DMS 273 (cell line): Measurements from ENCODE around the gene JAKMIP1.
A peak's percentile ranks its signal among the peaks of the same experiment; 100 is the strongest.
"Not testable (repeated sequence)": the region's sequence is repeated elsewhere in the genome, so short reads cannot be mapped to it uniquely, and the experiment has no call there.

ENCODE experiments used
- DNase-seq: peaks from one replicate; lab custom pipeline; 2025; ENCODE audit not compliant: unreplicated experiment; lab: John Stamatoyannopoulos, UW

JAKMIP1 gene

DNA sequence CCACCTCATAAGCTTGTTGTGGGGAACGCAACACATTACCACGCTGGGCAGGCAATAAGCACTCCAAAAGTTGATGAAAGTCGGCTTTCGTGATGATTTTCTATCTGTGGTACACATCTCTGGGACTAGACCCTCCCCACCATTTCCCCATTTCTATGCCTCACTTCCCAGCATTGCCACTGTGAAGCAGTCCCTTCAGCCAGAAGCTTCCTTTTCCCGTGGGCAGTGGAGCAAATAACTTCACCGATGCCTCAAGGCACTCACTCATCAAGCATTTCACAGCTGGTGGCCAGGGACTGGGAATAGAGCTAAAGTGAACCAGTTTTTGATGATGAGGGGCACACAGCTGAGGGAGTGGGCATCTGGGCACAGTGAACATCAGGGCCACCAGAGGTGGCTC lies 201.0 kb downstream of the JAKMIP1 start:
- no peak for DNase-seq

- DNase-seq: peak; percentile 75
These were observed 201.9 kb downstream of the JAKMIP1 start for GRCh38 chr4:5998333-5998936.

DNA sequence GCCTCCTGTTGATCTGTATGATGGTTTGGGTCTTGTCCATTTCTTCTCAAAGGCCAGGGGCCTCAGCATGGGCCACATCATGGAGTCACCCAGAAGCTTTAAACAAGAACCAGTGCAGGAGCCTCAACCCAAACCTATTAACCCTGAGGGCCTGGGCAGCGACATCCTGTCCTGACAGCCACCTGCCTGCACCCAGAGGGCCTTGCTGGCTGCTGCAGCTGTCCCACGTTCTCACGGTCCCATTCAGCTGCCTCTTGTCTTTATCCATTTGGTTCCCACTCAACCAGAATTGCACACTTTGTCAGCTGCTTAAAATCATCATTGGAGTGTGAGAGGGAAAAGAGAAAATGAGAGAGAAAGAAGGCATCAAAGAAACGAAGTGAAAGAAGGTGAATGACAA lies 203.7 kb downstream of the JAKMIP1 start:
- DNase-seq: no peak

- DNase-seq: no peak
These were observed 204.3 kb downstream of the JAKMIP1 start for GRCh38 chr4:5995901-5996623.

- no peak for DNase-seq
These were observed 206.2 kb downstream of the JAKMIP1 start for GRCh38 chr4:5993876-5994811.

GRCh38 chr4:5993346-5993745 lies 207.0 kb downstream of the JAKMIP1 start:
- DNase-seq: not testable (repeated sequence)

DNA sequence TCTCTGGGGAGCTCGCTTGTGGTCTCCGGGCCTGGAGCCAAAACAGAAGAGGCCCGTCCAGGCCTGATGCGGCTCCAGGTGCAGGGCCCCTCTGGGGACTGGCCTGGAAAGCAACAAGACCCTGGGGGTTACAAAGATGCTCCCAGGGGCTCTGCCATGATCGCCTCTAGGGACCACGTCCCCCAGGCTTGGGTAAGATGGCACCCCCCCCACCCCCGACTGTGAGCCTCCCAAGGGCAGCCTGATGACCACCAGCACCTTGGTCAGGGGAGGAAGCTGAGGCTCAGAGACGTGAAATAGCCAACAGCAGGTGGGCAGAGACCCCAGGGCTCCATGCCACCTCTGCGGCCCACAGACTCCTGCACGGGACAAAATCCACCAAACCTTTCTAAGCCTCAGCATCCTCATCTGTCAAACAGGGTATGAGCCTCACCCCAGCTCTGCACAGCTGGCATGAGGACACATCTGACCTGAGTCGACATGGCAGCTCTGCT lies 207.5 kb downstream of the JAKMIP1 start:
- DNase-seq: no peak

DNA sequence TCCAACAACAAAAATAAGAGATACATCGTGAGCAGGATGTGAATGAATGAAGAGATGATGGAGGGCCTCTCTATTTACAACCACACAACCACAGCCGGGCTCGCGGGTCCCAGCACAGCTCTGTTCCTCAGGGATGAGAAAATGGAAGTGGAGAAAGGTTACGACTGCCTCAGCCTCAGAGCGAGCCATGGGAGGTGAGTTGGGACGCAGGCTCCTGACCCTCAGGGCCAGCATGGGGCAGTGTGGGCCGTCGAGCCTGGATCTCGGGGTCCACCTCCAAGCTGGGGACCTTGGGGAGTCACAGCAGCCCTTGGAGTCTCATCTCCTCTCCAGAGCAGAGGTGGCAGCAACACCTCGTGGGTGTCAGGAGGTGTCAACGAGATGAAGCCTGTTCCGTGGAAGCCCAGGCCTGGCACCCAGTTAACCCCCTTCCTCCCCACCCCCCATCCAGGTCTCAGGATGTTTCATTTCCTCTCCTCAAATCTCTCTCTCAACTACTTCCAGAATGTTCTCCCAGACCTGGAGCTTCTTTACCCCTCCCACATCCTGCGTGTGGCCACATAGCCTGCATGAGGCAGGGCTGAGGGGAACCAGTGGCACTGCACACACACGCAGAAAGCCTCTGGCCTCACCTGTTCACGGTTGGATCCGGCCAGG lies 208.1 kb downstream of the JAKMIP1 start:
- no peak for DNase-seq

- no peak for DNase-seq
These were observed 208.9 kb downstream of the JAKMIP1 start for GRCh38 chr4:5991405-5991804.

DNA sequence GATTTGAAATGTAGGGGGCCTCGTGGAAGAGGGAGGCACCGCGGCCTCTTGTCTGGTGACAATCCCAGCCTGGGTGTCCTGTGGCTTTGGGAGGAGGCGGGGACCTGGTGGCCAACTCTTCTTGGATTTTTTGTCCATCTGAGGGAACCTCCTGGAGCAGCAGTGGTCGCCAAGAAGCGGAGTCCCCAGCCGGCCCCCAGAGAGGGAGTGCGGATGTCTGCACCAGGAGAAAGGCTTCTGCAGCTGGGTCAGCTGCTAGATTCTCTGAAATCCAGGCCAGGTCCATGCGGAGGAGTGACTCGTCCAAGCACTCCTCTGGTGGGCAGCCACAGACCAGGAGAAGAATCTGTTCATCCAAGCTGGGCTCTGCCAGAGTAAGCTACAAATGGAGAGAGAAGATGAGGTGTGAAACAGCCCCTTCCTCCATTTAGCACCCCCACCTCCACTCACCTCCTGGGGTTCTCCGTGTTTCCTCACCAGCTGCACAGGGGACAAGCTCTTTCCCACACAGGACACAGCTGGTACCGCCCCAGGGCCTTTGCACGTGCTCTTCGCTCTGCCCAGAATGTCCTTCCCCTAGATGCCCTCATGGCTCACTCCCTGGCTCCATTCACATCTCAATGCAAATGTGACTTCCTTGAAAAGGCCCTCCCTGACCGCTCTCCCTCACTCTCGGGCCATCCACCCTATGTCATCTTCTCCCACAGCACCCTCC lies 209.7 kb downstream of the JAKMIP1 start:
- no peak for DNase-seq

DNA sequence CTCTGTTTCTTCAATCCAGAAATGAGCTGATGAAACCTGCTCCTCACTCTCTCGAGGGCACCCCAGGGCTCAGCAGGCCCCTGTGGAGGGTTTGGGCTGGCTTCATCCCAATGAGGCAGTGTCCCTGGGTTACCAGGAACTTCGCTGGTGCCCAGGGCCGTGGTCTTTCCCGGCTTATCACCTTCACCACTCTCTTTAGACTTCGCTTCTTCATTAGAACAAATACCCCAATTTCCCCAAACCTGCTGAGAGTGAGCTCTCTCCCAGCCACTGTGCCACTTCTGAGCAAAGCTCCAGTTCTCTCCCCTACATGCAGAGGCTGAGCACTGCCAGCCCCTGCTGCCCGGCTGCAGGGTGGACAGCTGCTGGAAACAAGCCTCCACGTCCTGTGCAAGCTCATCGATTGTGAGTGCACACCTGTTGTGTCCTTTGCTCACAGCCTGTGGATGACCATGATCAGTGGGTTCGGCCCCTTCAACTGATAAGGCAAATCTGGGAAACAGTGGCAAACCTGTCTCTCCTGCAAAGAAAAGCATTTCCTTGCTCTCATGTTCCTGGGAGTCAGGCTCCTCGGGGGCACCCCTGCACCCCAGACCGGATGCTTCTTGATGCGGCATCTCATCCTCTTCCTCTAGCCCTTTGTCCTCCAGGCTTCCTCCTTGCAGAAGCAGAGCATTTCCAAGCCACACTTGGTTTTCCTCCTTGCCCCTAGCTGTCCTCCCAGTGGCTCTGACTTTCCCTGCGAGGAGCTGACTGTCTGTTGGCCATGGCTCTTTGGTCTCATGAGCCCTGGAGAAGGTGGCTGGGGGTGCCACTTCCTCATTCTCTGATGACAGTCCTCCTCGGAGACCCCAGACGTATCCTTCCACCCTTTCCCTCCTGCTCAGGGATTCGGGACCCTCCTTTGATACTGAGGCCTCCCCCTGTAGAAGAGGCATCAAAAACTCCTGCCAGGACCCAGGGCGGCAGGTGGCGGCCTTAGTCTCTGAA lies 210.8 kb downstream of the JAKMIP1 start:
- no peak for DNase-seq

DNA sequence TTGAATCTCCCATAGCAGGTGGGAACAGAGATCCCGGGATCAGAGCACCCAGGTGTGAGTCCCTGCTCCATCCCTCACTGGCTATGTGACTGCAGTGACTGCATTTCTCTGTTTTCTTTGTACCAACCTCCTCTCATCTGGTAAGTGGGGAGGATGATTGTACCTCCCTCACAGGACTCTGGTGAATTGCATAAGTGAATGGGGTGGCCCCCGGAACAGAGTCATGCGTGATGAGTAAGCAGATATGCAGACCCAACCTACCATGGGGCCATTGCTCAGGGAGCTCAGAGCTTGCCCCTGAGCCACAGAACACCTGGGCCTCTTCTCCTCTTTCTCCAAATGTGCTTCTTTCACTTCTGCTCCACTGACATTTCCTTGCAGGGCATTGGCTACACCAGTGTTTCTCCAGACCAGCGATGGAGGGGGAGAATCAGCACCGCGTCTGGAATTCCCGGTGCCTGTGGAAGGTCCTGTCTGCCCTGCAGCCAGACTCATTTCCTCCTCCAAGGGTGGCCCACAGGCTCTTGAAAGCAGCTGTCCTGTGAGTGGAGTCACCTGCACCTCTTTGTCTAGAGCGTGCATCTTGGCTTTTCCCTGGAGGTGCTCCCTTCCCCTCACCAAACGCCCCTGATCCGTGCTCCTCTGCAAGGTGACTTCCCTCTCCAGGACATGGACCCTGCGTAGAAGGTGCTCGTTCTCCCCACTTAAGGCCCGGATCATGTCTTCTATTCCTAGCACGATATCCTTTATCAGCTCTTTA lies 212.1 kb downstream of the JAKMIP1 start:
- DNase-seq: no peak

DNA sequence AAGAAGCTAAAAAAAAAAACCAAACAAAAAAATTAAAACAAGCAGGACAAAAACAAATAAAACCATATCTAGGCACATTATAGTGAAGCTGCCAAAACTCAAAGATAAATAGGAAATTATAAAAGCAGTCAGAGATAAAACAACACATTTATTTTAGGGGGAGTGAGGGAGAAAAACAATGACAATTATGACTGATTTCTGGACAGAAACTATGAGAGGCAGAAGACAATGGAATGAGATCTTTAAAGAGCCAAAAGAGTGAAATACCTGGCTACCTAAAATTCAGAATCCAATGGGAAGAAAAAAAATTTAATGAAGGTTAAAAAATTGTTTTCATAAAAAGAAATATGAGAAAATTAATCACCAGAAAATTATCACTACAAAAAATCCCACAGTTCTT lies 215.5 kb downstream of the JAKMIP1 start:
- DNase-seq: no peak

DNA sequence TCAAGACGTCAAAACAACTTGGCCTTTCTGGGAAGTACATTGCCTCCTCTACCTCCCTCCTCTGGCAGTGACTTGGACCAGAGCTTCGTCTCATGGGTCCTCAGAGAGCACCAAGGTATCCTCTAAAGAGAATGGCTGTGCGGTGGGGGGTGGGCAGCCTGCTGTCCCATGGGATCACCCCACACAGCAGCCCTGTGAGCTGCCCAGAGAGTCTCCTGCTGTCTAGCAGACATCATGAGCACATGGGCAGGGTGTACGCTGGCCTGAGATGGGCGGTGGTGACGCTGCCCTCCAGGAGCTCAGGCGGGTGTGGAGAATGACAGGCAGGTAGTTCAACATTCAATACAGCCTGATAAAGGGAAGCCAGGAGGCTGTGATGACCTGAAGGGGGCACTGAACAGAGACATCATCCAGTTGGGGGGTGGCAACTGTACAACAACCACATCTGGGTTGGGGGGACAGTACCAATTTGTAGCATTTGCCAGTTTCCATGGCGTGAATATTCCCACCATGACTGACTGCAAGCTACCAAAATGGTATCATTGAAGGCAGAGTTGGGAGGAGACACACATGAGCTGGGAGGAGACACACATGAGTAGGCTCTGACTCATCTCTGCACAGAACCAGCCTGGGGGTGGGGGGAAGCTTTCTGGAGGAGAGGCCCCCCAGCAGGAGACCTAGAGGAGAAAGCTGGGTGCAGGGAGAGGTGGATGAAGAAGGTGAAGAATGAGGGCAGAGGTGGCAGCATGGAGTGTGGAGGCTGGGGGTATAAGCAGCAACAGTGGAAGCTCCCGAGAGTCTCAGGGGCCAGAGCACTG lies 218.0 kb downstream of the JAKMIP1 start:
- no peak for DNase-seq

DNA sequence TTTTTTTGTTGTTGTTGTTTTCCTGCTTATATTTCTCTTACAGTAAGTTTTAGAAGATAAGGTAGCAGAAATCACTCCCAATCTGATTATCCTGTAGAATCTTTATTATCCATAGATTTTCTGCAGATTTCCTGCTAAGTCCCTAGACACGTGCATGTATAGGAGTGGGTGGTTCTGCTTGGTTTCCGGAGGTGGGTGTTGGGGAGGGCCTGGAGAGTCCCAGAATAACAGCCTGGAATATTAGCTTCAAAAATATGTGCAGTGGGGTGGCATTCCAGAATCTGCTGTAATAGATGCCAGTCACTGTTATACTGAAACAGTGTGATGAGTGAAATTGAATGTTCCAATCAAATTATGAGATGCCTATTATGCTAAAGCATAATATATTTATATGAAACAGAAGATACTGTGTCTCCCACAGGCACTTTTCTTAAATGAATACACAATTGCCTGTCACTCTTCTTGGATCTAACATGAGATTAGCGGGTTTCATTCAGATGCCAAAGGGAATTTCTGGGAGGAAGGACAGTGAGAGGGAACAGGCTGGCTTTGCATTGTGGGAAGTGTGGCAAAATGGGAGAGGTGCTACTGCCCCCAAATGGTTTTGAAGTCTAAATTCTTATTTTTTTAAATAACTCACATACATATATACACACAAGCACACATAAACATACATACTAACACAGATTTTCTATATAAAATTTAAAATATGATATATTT lies 219.8 kb downstream of the JAKMIP1 start:
- peak; percentile 29 for DNase-seq

DNA sequence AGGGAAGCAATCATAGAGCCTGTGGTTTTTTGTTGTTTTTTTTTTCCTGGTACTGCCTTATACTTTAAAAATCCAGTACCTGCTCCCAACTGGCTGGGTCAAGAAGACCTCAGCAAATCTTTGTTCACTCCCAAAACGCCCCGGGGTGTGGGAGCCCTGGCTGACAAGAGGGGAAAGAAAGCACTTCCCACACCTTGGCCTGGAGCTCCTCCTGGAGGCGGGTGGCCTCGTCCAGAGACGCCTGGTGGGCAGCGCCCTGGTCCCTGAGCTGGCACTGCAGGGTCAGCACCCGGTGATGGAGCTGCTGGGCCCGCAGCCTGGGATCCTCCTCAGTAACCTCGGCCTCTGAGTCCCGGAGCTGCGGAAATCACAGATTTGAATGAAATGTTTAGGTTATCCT lies 220.4 kb downstream of the JAKMIP1 start:
- peak; percentile 72 for DNase-seq

DNA sequence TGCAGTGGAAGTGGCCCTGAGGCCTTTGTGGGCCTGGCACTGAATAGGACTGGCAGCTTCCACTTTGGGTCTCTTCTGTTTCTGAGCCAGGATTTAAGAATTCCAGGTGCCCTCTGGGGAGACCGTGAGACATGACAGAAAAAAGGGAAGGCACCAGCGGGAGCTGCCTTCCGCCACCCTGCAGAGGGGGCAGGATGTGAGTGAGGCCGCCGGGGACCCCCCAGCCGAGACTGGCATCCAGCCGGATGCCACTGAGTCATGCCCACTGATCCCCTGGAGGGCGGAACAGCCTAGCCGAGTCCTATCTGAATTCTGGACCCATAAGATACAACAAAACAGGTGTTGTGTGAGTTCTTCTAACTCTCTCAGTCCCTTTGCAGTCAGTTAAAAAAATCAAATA lies 223.4 kb downstream of the JAKMIP1 start:
- DNase-seq: no peak
